ENCODE data around the gene RDM1.
A peak's percentile ranks its signal among the peaks of the same experiment; 100 is the strongest.
"Not testable (repeated sequence)": the region's sequence is repeated elsewhere in the genome, so short reads cannot be mapped to it uniquely, and the experiment has no call there.

Gene RDM1, protein sequence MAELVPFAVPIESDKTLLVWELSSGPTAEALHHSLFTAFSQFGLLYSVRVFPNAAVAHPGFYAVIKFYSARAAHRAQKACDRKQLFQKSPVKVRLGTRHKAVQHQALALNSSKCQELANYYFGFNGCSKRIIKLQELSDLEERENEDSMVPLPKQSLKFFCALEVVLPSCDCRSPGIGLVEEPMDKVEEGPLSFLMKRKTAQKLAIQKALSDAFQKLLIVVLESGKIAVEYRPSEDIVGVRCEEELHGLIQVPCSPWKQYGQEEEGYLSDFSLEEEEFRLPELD

DNA sequence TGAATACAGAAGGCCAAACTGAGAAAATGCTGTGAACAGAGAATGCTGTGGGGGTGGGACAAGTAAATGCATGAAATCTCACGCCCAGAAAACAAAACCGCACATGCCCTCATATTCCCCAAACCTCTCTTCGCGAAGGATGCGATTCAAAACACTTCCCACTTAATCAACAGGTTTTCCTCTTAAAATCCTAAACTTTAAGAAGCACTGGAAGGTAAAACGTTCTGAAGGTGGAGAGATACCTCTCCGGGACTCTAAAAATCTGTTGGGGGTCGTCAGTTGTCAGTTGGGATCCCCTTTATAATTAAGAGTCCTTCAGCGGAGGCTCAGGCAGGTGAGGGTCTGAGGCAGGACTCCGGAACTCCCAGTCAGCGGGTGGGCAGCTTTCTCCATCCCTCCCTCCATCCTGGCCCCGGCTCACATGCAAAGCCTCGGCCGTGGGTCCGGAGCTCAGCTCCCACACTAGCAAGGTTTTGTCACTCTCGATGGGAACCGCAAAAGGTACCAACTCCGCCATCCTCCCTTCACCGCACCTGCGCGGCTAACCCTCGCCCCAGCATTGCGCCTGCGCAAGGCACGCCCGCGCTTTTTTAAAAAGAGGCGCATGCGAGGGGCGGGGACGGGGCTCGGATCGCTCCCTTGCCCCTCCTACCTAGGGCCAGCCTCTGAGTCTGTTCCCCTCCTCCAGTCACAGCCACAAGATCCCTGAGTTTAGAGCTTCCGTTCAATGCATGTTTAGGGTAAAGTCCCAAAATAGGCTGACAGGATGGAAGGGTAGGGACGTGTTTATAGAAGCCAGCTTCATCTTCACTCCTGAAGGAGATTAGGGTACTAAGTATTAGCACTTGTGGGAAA lies at the start of gene RDM1:
RDM1 (minus strand) TSS at position 563 of the 855 bp plus-strand sequence; CDS start at position 517, 46 bp downstream.
- DNase-seq = peak in 1 of 2 donors; percentile 6

DNA sequence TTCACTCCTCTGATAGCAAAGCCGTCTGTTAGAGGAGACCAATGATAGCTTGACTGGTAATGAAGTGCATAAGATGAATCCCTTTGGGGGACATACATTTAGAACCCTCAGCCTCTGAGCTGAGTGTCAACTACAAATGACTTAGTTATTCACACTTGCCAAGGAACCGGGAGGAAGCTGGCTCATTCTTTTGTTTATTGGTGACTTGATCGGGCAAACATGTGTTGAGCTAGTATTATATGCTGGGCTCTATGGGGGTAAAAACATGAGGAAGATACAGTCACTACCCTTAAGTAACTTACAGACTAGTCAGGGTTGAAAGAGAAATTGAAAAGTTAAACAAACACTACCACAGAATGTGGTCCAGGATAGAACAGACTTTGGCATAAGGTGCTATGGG lies 47.8 kb upstream of the RDM1 start:
- no peak for DNase-seq

DNA sequence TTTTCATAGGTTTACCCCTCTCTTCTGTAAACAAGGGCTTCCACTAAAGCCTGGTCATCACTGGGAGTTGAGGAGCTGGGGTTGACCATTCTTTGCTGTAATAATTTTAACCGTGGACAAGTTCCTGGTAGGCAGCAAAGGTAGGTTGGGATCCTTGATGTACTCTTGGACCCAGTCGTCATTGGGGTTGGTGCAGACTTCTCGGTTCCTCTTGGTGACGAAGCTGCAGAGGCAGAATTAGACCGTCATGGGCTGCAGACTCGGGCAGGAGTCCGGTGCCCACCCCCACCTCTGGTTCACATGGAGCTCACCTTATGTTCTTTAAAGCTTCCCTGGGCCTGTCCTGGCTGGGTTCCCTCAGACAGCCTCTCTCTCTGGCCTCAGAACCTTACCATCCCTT lies 46.9 kb upstream of the RDM1 start:
- DNase-seq = no peak

DNA sequence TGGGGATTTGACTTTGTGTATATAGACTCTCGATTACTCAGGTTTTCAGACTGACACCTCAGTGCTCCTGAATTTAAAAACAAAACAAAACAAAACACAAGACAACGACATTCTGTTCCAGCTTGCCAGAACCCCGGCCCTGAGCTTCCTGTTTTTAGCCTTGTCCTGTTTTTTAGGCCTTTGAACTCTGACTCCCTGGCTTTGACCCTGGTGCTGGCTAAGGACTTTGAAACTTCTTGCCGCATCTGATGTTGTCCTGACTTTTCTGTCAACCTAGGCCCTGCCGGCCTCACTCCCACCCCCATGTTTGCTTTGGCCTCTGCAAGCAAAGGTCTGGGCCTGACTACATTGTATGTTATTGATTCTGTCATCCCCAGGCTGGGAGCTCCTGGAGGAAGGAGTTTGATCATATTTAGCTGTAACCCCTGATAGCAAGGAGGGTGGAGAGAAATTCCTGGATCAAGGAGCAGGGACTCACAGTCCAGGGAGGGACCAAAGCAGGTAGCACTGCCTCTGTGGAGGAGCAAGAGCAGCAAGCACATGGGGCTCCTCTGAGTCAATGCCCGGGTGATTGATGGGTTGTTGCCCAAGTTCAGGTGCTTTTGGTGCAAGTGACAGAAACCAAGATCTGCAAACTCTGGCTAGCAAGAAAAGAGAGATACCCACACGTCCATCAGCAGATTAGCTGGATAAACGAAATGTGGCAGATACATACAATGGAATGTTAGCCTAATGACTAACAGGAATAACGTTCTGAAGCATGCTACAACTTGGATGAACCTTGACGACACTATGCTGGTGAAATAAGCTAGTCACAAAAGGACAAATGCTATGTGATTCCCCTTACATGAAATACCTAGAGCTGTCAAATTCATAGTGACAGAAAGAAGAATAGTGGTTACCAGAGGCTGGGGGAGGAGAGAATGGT lies 43.0 kb upstream of the RDM1 start:
- DNase-seq = no peak

DNA sequence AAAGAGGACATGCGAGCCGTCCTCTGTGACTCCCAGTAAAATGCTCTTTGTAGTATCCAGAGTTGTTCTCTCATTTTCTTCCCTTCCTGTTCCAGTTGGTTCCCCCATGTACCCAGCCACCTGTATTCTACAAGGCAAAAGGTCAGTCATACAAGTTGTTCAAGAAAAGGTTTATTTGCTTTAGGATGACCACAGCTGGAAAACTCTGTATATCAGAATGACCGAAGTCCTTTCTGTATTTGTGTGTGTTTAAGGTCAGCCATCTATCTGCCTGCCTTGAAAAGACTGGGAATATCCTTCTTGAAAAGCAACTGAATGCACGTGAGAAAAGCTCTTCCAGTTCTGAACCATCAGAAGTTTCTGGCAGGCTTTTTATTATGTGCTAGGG lies 42.4 kb upstream of the RDM1 start:
- no peak for DNase-seq

DNA sequence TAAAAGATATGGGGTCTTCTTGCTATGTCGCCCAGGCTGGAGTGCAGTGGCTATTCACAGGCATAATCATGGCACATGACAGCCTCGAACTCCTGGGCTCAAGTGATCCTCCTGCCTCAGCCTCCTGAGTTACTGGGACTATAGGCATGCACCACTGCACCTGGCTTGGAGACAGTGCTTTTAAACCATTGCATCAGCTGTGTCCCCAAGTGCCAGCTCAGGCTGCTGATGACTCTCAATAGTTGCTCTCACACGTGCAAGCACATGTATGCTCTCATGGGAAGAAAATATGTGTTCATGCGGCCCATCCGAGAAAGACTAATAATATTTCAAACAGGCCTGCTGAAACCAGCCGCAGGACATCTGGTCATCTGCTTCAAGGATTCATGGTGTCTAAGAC lies 42.0 kb upstream of the RDM1 start:
- DNase-seq = no peak

DNA sequence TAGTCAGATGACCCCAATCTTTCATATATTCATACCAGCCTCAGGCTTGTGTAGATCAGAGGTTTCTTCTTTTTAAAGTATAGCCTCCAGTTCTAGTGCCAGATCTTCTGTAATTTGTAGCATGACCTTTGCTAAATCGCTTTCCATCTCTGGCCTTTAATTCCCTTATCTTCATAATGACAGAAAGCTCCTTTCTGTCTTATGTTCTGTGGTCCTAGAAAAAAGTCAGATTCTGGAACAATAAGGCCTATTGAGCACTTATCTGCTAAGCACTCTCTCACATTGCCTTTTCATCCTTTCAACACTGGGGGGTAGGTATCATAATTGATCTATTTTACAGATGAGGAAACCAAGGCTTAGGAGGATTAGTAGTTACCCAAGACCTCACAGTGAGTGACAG lies 41.5 kb upstream of the RDM1 start:
- DNase-seq = no peak

DNA sequence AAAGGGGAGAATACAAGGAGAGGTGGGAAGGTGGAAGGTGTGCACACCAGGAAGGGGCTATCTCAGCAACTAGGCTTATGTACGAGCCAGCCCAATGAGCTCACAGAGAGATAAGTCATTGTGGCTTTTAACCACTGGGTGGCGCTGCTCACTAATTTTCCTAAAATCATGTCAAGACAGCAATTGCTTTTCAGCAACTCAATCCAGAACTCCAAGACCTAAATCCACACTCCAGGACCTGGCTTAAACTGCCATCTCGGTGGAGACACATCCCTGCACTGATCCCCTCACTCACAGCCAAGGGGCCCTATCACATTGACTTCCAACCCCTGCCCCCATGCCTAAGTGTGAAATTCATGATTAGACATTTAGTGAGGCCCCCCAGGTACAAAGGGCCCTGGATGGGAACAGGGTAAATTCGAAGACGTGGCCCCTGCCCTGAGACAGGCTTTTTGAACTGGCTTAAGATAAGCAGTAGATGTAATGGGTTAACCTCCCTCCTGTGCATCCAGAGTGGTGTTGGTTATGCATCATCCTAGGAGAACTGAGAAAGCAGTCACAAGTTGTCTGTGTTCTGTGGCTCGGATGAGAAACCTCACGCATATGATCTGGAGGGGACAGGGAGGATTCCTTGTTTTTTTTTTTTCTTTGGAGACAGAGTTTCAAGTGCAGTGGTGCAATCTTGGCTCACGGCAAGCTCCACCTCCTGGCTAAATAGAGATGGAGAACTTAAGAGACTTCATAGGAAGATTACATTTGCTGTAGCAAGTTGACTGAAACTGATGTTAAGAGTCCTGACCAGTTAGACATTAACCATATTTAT lies 39.2 kb upstream of the RDM1 start:
- peak; percentile 63 to 70 for DNase-seq

DNA sequence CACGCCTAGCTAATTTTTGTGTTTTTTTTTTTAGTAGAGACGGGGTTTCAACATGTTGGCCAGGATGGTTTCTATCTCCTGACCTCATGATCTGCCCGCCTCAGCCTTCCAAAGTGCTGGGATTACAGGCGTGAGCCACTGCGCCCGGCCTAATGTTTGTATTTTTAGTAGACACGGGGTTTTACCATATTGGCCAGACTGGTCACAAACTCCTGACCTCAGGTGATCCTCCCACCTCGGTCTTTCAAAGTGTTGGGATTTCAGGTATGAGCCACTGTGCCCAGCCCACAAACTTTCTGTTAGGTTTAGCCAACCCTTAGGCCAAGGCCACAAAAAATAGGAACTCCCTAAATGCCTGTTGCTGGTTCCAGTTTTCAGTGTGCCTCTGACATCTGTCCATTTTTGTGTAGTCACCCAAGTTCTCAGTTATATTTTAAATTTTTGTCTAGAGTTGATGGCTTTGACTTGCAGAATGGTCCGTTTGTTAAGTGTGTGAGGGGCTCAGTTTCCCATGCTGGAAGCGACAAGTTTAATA lies 38.0 kb upstream of the RDM1 start:
- DNase-seq = no peak

DNA sequence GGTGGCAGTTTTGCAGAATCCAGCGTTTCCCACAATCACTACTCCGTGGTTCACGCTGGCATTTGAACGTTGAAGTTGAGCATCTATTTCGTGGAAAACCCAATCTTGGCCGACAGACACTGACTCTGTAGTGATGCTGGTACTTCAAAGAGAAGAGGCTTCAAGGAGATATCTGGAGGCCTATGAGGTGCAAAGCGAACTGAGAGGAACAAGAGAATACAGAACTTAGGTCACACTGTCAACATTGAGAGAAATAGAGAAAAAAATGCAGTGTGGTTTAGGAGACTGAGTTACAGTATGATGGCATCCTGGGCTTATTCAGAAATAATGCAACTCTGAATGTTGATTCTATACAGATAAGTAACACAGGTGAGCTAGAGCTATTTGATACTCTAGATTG lies 34.7 kb upstream of the RDM1 start:
- no peak for DNase-seq

DNA sequence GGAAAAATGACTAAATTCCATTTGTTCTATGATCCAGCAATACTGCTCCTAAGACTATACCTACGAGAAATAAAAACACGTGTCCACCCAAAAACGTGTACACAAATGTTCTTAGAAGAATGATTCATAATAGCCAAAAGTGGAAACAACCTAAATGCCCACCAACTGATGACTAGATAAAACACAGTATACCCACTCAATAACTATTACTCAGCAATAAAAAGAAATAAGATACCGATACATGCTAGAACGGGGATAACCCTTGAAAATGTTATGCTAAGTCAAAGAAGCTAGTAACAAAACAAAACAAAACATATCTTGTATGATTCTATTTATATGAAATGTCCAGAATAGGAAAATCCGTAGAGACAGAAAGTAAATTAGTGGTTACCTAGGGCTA lies 33.1 kb upstream of the RDM1 start:
- DNase-seq = no peak

DNA sequence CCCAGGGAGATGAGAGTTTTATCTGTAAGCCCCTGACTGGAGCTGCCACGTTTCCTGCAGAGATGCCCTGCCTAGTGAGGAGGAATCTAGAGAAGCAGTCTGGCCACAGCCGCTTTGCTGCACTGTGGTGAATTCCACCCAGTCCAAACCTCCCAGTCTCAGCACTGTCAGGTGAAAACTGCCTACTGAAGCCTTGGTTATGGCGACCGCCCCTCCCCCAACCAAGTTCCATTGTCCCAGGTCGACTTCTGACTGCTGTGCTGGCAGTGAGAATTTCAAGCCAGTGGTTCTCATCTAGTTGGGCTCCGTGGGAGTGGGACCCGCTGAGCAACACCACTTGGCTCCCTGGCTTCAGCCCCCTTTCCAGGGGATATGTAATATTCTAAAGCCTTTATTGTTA lies 23.1 kb upstream of the RDM1 start:
- no peak for DNase-seq

DNA sequence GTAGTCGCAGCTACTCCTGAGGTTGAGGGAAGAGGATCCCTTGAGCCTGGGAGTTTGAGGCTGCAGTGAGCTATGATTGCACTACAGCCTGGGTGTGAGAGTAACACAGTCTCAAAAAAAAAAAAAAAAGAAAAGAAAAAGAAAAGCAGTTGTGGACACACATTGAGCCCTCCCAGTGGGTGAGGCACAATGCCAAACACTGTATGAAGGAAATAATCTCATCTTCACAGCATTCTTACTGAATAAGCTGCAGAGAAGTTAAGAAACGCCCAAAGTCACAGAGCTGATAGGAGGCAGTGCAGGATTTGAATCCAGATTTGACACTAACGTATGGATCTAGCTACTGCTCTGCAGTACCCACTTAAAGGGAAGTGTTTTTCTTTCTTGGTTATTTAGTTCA lies 18.8 kb upstream of the RDM1 start:
- no peak for DNase-seq

DNA sequence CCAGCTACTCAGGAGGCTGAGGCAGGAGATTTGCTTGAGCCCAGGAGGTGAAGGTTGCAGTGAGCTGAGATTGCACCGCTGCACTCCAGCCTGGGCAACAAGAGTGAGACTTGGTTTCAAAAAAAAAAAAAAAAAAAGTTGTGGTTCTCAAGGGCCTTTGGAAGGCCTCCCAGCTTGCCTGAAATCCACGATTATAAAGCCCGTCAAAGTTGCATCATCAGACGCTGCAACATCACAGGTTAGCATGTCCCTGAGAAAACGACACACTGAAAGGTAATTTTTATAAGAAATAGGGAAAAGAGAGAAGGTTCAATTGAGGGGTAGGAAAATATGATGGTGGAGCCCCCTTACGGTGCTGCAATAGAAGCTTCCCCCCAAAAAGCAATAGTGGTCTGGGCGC lies 17.5 kb upstream of the RDM1 start:
- DNase-seq = no peak

DNA sequence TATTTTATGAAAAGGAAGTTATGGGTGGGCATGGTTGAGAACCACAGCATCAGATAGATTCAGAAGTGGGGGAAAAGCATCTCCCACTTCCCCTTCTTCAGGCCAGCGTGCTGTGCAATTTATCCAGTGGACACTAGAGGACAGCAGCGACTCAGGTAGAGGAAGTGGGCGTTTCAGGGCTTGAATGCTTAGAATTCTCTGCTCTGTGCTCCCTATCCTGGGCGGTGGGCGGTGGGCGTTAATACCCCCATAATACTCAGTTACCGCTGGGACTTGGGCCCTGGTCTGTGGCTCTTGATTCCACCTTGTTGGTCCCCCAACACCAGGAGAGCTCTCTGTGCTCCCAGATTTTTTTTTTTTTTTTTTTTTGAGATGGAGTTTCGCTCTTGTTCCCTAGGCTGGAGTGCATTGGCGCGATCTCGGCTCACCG lies 16.6 kb upstream of the RDM1 start:
- no peak for DNase-seq

DNA sequence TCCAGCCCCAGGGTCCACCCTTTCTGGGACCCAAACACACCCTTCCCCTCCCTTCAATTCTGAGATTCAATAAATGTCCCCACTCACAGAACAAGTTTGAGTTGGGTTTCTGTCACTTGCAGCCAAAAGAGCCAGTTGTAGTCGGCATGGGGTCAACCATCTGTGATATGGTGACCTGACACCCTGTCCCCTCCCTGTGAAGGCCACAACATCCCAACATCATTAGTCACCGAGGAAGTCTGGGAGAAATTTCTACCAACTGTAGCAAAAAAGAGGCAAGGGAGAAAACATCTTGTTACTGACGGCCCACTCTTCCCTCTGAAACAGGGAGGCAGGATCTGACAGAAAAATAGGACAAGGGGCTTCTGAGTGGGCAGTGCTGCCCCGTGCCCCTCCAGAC lies 13.6 kb upstream of the RDM1 start:
- DNase-seq = no peak

DNA sequence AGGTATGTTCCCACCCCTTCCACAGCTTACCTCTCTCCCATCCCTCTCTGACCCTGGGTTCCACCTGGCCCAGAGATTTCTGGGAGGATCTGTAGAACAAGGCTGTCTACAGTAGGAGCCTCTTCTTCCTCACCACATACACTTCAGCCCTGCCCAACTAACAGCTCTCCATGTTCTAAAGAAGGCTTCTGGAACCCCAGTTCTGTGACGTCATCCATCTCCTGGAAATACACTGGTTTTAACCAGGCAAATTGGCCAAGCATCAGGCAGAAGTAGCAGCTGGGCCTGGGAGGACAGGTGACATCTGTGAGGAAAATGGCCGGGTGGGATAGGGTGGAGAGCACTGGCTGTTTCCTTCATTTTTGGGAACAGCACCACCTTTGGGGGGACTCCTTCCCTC lies 13.0 kb upstream of the RDM1 start, which contains the start of gene LYZL6:
LYZL6 (minus strand) TSS at position 177 of the 400 bp plus-strand sequence. CDS start 4,357 bp downstream, outside the sequence.
- DNase-seq = no peak

DNA sequence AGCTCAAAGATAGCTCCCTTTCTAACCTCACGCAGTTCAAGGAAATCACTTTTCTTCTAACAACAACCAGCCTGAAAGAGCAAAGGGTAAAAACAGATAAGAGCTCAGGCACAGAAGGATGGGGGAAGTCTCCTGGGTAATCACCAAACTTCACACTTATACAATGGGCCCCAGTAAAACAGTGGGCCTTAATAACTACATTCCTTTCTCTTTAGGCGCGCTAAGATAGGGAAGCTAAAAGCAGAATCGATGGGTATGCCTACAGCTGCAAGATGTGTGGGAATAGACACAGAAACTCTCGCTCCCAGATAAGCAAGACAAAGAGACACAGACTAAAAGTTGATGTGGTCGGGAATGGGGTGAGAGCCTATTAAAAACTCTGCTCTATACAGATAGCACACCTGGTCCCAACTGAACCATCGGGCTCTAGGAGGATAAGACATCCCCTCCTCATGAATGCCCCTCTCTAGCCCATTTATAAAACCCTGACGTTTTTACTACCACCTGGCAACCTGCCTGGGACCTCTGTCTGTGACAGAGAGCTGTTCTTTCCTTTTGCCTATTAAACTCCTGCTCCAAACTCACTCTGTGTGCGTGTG lies 12.1 kb upstream of the RDM1 start:
- no peak for DNase-seq

DNA sequence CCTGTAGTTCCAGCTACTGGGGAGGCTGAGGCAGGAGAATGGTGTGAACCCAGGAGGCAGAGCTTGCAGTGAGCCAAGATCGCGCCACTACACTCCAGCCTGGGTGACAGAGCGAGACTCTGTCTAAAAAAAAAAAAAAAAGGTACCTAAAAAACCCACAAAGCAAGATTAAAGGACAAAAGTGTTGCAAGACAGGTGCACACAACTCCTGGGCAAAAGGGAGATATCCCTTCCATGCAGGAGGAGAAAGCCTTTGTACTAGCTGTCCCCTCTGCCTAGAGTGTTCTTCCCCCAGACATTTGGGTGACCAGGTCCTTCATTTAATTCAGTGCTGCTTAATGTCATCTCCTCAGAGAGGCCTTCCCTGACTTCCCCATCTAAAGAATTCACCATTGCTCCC lies 7.9 kb upstream of the RDM1 start:
- DNase-seq = not testable (repeated sequence)

DNA sequence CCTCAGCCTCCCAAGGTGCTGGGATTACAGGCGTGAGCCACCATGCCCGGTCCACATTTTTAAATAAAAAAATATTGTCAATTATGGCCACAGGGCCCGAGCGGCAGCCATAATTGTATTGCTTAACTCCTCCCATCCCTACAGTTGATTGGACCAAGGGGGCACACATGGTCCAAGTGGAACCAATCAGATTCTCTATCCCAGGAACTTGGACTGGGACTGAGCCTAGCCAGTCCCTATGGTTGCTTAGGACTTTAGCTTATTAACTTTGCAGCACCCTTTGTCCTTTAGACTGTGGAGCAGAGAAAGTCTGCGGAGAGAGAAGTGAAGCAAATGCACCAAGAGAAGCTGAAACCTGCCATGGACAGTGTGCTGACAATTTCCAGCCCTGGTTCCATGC lies 5.5 kb upstream of the RDM1 start:
- DNase-seq = no peak

DNA sequence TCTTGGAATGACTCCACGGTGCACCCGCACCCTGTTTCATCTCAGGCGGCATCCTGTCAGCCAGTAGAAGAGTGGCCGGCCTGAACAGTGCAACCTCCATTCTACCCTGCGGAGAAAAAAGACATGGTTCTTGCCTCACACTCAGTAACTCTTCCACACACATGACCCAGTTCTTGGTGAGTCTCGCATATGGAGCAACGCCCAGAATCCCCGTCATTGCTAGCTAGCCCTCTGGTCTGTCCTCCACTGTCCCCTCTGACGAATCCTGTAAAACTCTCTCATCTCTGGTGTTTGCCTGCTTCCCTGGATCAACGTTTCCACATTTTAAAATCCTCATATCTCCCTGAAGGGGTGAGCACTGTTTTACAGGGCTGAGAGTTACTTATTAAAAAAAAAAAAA lies 4.2 kb upstream of the RDM1 start:
- DNase-seq = no peak

DNA sequence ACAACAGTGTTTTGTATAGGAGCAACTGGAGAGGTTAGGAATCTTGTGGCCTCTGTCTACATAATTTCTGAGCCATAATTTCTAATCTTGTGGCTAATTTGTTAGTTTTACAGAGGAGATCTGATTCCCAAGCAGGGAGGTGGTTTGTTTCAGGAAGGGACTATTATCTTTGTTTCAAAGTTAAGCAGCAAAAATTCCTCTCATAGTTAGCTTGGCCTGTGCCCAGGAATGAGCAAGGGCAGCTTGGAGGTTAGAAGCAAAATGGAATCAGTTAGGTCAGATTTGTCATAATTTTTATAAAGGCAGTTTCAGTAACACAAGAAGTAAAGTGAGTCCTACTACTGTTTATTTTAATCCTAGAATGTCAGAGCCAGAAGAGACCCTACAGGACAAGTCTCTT lies 2.0 kb upstream of the RDM1 start:
- no peak for DNase-seq

All from hippocampal formation (tissue), 2 donors.